Neuron (in vitro differentiated cells): ENCODE results near the gene SFXN2.
"Not testable (repeated sequence)": the region's sequence is repeated elsewhere in the genome, so short reads cannot be mapped to it uniquely, and the experiment has no call there.

Source experiments
- H2AFZ ChIP-seq: one replicate; pipeline ENCODE4 v1.6.1; 2013; ENCODE audit warnings: low read depth, mild to moderate bottlenecking, inconsistent platforms, low read length, moderate library complexity
- H3K27me3 ChIP-seq: one replicate; pipeline ENCODE4 v1.6.1; 2013; ENCODE audit warnings: low read length; ENCODE audit not compliant: insufficient read depth
- H3K36me3 ChIP-seq: one replicate; pipeline ENCODE4 v1.6.1; 2013; ENCODE audit warnings: low read length; ENCODE audit not compliant: insufficient read depth
- H3K4me1 ChIP-seq: one replicate; pipeline ENCODE4 v1.6.1; 2013; ENCODE audit warnings: low read length; ENCODE audit not compliant: insufficient read depth
- H3K4me3 ChIP-seq: 2 replicates; pipeline ENCODE4 v1.5.1; 2013; ENCODE audit warnings: mild to moderate bottlenecking, low read length, moderate library complexity
- H3K9me3 ChIP-seq: one replicate; pipeline ENCODE4 v1.6.1; 2013; ENCODE audit warnings: low read length

Gene SFXN2

GRCh38 chr10:102738692-102739121 is 24.3 kb downstream of the SFXN2 start:
- peaks cover 24% of the 10 kb centered on the region for H3K36me3 ChIP-seq
- H2AFZ ChIP-seq: no peak overlapping the region
- no peaks in the 10 kb centered on the region for H3K27me3 ChIP-seq
- no peaks in the 10 kb centered on the region for H3K9me3 ChIP-seq
- no peaks in the 10 kb centered on the region for H3K4me1 ChIP-seq
- no peak overlapping the region for H3K4me3 ChIP-seq

- Histone ChIP-seq H2AFZ (no peak overlapping the region), H3K9me3 (no peaks in the 10 kb centered on the region), H3K36me3 (peaks cover 15% of the 10 kb centered on the region), H3K4me1 (peaks cover 10% of the 10 kb centered on the region), H3K27me3 (no peaks in the 10 kb centered on the region), H3K4me3 (no peak overlapping the region)
Measured at GRCh38 chr10:102740229-102740628, 25.8 kb downstream of the SFXN2 start.

GRCh38 chr10:102741726-102742237 is 27.3 kb downstream of the SFXN2 start:
- H3K9me3 ChIP-seq: no peaks in the 10 kb centered on the region
- H3K27me3 ChIP-seq: no peaks in the 10 kb centered on the region
- no peak overlapping the region for H3K4me3 ChIP-seq
- H2AFZ ChIP-seq: no peak overlapping the region
- peaks cover 11% of the 10 kb centered on the region for H3K4me1 ChIP-seq
- peaks cover 9% of the 10 kb centered on the region for H3K36me3 ChIP-seq

- not testable (repeated sequence) for H3K9me3 ChIP-seq, H3K36me3 ChIP-seq, H3K27me3 ChIP-seq, H2AFZ ChIP-seq, H3K4me3 ChIP-seq
- H3K4me1 ChIP-seq: peaks cover 11% of the 10 kb centered on the region
Measured at GRCh38 chr10:102742313-102742712, 27.9 kb downstream of the SFXN2 start.

- H3K27me3 ChIP-seq: no peaks in the 10 kb centered on the region
- H3K36me3 ChIP-seq: no peaks in the 10 kb centered on the region
- peak overlapping the region; percentile 81 for H2AFZ ChIP-seq
- H3K4me1 ChIP-seq: peaks cover 11% of the 10 kb centered on the region
- no peaks in the 10 kb centered on the region for H3K9me3 ChIP-seq
- peak overlapping the region; percentile 31 for H3K4me3 ChIP-seq
Measured at GRCh38 chr10:102743078-102743587, 28.7 kb downstream of the SFXN2 start.

- H3K4me1 ChIP-seq: peaks cover 11% of the 10 kb centered on the region
- peak within 1 kb of the TSS; percentile 81 for H3K4me3 ChIP-seq
- H3K9me3 ChIP-seq: no peaks in the 10 kb centered on the region
- H3K36me3 ChIP-seq: no peaks in the 10 kb centered on the region
- peak within 1 kb of the TSS; percentile 81 for H2AFZ ChIP-seq
- H3K27me3 ChIP-seq: no peaks in the 10 kb centered on the region
Measured at GRCh38 chr10:102743588-102744373, 29.3 kb downstream of the SFXN2 start, which contains the start of gene WBP1L. TSS of gene WBP1L (plus strand) at chr10:102743948. CDS start at chr10:102744054, 106 bp downstream.

GRCh38 chr10:102744374-102745051 is 30.1 kb downstream of the SFXN2 start:
- H2AFZ ChIP-seq: no peak overlapping the region
- no peaks in the 10 kb centered on the region for H3K27me3 ChIP-seq
- peaks cover 11% of the 10 kb centered on the region for H3K4me1 ChIP-seq

GRCh38 chr10:102745157-102745556 is 30.7 kb downstream of the SFXN2 start:
- Histone ChIP-seq H3K4me3 (peak overlapping the region; percentile 81), H3K4me1 (peaks cover 11% of the 10 kb centered on the region)

More at GRCh38 chr10:102744374-102745051, 30.1 kb downstream of the SFXN2 start:
- H3K9me3 ChIP-seq: no peaks in the 10 kb centered on the region
- no peaks in the 10 kb centered on the region for H3K36me3 ChIP-seq
- peak overlapping the region; percentile 81 for H3K4me3 ChIP-seq

GRCh38 chr10:102752266-102752930 is 38.0 kb downstream of the SFXN2 start:
- H3K4me1 ChIP-seq: peaks cover 3% of the 10 kb centered on the region

More at GRCh38 chr10:102745157-102745556, 30.7 kb downstream of the SFXN2 start:
- Histone ChIP-seq H2AFZ (no peak overlapping the region), H3K36me3 (no peaks in the 10 kb centered on the region), H3K9me3 (no peaks in the 10 kb centered on the region), H3K27me3 (no peaks in the 10 kb centered on the region)

GRCh38 chr10:102752934-102753664 is 38.7 kb downstream of the SFXN2 start:
- no peaks in the 10 kb centered on the region for H3K27me3 ChIP-seq
- no peaks in the 10 kb centered on the region for H3K9me3 ChIP-seq
- H2AFZ ChIP-seq: no peak overlapping the region
- no peaks in the 10 kb centered on the region for H3K36me3 ChIP-seq
- no peak overlapping the region for H3K4me3 ChIP-seq
- H3K4me1 ChIP-seq: peaks cover 3% of the 10 kb centered on the region

More at GRCh38 chr10:102752266-102752930, 38.0 kb downstream of the SFXN2 start:
- H3K9me3 ChIP-seq: no peaks in the 10 kb centered on the region
- no peak overlapping the region for H3K4me3 ChIP-seq
- H3K27me3 ChIP-seq: no peaks in the 10 kb centered on the region
- H2AFZ ChIP-seq: no peak overlapping the region
- no peaks in the 10 kb centered on the region for H3K36me3 ChIP-seq

GRCh38 chr10:102753718-102754117 is 39.3 kb downstream of the SFXN2 start:
- Histone ChIP-seq H3K4me3 (no peak overlapping the region), H3K36me3 (no peaks in the 10 kb centered on the region), H3K9me3 (no peaks in the 10 kb centered on the region), H3K27me3 (no peaks in the 10 kb centered on the region), H3K4me1 (peaks cover 3% of the 10 kb centered on the region), H2AFZ (no peak overlapping the region)

- Histone ChIP-seq H3K4me1 (peaks cover 3% of the 10 kb centered on the region), H3K36me3 (no peaks in the 10 kb centered on the region), H3K4me3 (no peak overlapping the region)
Measured at GRCh38 chr10:102757323-102757722, 42.9 kb downstream of the SFXN2 start.

More at GRCh38 chr10:102757323-102757722, 42.9 kb downstream of the SFXN2 start:
- Histone ChIP-seq H3K9me3 (no peaks in the 10 kb centered on the region), H3K27me3 (no peaks in the 10 kb centered on the region), H2AFZ (no peak overlapping the region)
